Activated naive CD4-positive, alpha-beta T cell treated with anti-CD3 and anti-CD28 coated beads, Interleukin-2, amount 50 U/mL, for 72 hours (primary cell): ENCODE results near the gene CACNA1D. TPM values are rescaled to one million over a fixed set of nuclear protein-coding genes. Genes with fewer than 3 reads are reported as not detected.

ENCODE experiments used
- ATAC-seq, 2 donors: fragments of 150-1000 bp; cut with Tn5 transposase; 2 replicates each; pipeline ENCODE4 v1.10.0; 2021; ENCODE audit warnings: mild to moderate bottlenecking in 2 of 2, moderate library complexity in 2 of 2
- DNase-seq, 2 donors: peaks; one replicate each; pipeline ENCODE4 v3.0.0; 2021 to 2022; ENCODE audit warnings: low spot score in 2 of 2
- H3K27ac Mint-ChIP-seq, 2 donors: one replicate each; pipeline ENCODE4 v1.8.0; 2022; ENCODE audit warnings: mild to moderate bottlenecking in 2 of 2, mixed read lengths in 2 of 2
- H3K36me3 Mint-ChIP-seq, 2 donors: one replicate each; pipeline ENCODE4 v1.8.0; 2022; ENCODE audit warnings: mixed read lengths in 2 of 2
- H3K9me3 Mint-ChIP-seq, 2 donors: one replicate each; pipeline ENCODE4 v1.8.0; 2022; ENCODE audit warnings: mixed read lengths in 2 of 2
- total RNA-seq, 2 donors: library from RNA; stranded (reverse); gene quantifications; one replicate each; pipeline ENCODE4 v1.2.3, GENCODE V29; 2022

CACNA1D gene
- total RNA-seq, 2 donors from 2014 or later = 0.10 TPM; not detected in 1

DNA sequence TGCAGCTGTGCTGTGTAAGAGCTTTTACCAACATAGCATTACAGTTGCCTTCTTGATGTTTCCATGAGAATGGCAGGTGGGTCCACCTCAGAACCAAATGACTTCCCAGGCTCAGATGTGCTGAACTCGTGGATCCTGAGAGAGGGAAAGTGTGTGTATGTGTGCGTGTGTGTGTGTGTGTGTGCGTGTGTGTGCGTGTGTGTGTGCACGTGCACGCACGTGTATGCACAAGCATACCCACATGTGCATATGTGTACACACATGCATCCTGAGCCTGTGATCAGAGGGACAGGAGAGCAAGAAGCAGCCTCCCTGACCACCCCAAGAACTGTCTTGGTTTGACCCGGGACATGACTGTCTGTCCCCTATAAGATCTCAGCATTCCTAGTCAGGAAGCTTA is 303.7 kb downstream of the CACNA1D start:
- Mint-ChIP-seq H3K36me3 (no peaks in the 10 kb centered on the region), H3K27ac (no peak overlapping the region), H3K9me3 (no peaks in the 10 kb centered on the region)
- DNase-seq (no peak), ATAC-seq (no peak)

DNA sequence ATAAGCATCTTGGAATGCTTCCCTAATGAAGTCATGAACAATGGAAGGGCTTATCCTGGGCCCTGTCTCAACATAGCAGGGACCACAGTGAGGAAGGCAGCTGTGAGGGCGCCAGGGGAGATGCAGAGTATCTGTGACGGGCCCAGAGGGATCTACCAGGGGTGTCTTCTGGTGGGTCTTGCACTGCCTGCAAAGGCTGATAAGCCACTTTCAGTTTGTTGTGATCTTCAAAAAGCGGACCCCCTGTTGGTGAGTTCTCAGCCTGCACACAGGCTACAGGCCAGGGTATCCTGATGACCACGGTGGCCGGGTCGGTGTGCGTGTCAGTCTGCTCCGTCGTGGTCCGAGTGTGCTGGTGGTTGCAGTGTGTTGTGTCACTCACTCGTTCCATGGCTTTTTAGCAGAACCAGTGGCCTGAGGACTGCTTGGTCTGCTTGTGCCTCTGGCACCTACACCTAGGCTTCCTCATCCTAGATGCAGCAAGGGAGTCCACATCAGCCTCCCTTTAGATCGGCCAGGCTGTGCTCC is 305.0 kb downstream of the CACNA1D start:
- ATAC-seq (no peak), DNase-seq (no peak)
- Mint-ChIP-seq H3K36me3 (no peaks in the 10 kb centered on the region), H3K27ac (no peak overlapping the region), H3K9me3 (no peaks in the 10 kb centered on the region)

DNA sequence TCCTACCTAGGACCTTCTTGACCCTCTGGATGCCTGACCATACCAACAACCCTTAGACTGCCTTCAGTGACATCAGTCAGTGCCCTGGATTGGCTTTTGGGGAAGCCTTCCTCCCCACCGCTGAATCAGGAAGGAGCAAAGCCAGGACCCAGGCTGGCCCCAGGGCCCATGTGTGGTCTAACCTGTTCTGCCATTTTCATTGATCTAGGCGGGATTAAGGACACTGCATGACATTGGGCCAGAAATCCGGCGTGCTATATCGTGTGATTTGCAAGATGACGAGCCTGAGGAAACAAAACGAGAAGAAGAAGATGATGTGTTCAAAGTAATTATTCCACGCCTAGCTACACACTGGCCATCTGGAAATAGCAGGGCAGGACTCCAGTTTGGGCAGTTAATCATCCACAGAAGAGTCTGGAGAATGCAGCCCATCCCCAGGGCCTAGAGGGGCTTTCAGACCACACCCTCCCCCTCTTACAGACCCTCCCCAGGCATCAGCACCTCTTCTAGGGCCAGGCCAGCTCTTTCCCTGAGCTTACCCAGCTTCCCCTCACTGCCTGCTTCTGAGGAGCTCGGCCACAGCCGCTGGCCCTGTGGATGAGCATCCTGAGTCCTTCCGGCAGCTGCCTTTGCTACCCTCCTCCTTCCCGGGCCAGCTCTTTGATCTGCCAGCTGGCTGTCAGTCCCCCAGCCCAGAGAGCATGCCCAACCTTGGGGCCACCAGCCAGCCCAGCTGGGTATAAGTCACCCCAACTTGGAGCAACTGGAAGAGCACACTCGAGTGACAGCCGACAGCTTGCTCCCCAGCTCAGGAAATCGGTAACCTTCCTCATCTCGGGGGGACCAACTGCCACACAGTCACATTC is 305.9 kb downstream of the CACNA1D start:
- ATAC-seq (no peak), DNase-seq (no peak)
- Mint-ChIP-seq H3K36me3 (no peaks in the 10 kb centered on the region), H3K9me3 (no peaks in the 10 kb centered on the region), H3K27ac (no peak overlapping the region)

DNA sequence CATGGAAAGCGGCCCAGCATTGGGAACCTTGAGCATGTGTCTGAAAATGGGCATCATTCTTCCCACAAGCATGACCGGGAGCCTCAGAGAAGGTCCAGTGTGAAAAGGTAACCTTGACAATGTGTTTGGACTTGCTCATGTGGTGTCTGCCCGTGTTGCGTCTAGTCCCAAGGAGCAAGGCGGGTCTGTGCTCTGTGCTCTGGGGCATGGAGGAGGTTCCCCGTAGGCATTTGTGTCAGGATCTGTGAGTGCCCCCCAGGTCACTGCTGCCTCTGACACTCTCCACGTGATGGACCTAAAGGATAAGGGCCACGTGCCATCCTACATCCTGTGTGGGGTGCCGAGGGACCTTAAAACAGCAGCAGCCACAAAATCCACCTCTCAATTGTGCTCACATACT is 306.9 kb downstream of the CACNA1D start:
- ATAC-seq (no peak), DNase-seq (no peak)
- no peaks in the 10 kb centered on the region for H3K36me3 Mint-ChIP-seq
- H3K9me3 Mint-ChIP-seq = no peaks in the 10 kb centered on the region
- H3K27ac Mint-ChIP-seq = no peak overlapping the region

DNA sequence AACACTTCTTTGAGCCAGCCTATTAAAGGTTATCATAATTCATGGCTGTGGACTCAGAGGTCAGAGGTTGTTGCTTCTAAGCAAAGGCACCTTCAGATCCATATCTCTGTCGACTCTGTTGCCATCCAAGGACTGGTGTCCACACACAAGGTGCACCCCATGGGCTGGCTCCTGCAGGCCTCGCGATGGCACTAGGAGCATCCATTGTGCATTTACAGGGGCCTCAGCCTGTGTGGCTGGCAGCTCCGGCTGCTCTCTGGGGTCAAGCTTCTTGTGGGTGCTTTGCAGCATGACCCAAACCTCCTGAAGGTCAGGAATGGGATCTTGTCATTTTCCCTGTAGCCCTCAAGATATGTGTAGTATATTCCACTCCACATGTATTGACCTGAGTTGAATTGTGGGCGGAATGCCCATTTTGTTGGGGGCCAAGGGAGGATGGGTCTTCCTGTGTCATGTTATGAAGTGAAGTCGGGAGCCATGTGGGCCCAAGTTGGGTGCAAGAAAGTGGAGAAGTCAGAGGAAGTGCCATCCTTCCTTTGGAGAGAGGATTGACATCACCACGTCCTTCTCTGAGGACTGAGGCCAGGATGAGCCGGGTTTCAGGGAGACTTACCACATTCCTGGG is 308.0 kb downstream of the CACNA1D start:
- ATAC-seq (no peak), DNase-seq (no peak)
- Mint-ChIP-seq H3K9me3 (no peaks in the 10 kb centered on the region), H3K27ac (peak overlapping the region in 1 of 2 donors; percentile 3), H3K36me3 (no peaks in the 10 kb centered on the region)

DNA sequence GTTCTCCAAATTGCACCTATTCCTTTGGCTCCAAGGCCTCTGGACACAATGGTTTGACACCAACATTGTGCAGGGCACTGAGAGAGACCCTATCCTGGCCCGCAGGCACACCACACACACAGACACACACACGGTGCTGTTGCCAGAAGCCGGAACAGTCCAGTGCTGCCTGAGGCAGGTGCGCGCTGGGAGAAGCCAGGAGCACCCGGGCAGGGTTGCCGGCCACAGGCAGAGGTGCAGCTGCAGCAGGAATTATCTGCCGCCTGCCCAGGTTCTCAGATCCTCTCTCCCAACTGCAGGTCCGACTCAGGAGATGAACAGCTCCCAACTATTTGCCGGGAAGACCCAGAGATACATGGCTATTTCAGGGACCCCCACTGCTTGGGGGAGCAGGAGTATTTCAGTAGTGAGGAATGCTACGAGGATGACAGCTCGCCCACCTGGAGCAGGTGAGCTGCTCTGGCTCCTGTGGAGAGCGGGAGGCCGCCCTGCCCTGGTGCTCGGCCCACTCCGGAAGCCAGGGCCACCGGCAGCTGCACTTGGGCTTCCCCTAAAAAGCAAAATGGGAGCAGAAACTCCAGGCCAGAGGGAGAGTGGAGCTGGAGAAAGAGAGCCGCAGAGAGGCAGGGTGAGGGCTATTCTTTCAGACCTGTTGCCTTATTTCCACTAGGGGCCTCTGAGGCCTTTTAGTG is 308.9 kb downstream of the CACNA1D start:
- DNase-seq (peak in 1 of 2 donors; percentile 11), ATAC-seq (no peak)
- Mint-ChIP-seq H3K27ac (no peak overlapping the region), H3K9me3 (no peaks in the 10 kb centered on the region), H3K36me3 (no peaks in the 10 kb centered on the region)

DNA sequence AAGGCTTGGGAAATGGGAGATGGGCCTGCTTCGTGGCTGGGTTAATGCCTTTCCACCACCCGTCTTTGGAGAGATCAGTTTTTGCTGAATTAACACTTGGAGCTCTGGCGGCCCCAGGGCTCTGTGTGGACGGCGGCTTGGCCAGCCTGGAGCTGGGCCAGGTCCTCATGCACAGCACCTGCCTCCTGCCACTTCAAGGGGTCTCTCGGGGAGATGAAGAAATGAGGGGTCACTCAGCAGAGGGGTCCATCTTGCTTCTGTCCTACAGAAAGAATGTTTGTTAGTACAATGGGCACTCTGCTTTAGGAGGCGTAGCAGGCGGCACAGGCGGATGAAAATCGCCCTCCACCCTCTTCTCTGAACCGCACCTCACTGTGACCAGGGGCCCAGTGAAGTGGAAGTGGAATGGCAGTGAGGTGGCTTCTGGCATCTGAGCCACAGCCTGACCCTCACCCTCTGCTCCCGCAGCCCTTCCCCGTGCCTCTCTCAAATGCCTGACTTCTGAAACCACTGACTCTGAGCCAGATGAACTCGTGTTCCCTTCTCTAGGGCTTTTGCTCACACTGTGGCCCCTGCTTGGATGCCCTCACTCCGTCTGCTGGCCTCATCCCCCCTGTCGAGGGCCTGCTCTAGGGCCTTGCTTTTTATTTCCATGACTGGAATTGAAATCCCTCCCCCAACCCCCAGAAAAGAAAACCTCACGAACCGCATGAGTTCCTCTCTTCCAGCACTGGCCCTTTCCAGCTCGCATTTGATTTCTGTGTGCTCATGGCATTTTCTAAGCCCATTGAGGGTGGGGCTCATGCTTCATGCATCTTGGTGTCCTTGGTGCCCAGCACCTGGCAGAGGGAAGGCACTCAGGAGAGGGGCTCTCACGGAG is 309.6 kb downstream of the CACNA1D start:
- Mint-ChIP-seq H3K36me3 (no peaks in the 10 kb centered on the region), H3K27ac (no peak overlapping the region), H3K9me3 (no peaks in the 10 kb centered on the region)
- no peak for DNase-seq
- no peak for ATAC-seq

DNA sequence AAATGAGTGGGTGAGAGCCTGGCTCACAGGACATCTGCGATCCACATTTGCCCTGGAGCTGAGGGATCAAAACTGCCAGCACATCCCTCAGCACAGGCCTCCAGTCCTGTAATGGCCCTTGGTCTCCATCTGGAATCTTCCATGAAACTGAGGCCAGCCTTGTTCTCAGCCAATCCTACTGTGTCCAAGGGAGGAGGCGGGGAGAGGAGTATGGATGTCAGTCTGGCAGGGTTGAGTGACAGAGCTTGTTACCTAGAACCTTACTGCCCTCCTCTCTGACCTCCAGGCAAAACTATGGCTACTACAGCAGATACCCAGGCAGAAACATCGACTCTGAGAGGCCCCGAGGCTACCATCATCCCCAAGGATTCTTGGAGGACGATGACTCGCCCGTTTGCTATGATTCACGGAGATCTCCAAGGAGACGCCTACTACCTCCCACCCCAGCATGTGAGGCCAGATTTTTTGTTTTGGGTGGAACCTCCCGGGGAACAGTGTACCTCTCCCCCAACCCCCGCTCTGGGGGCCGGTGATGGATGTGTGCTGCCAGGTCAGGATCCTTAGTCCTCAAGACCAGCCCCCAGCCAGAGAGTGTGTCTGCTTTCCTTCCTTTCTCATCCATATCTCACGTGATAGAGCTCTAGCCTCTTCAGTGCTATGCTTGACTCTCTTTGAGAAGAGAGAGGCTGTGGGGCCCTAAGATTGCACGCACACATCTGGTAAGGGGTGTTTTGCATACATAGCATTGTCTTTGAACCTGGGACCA is 310.5 kb downstream of the CACNA1D start:
- no peak for ATAC-seq
- H3K27ac Mint-ChIP-seq = no peak overlapping the region
- no peaks in the 10 kb centered on the region for H3K9me3 Mint-ChIP-seq
- no peaks in the 10 kb centered on the region for H3K36me3 Mint-ChIP-seq
- no peak for DNase-seq

DNA sequence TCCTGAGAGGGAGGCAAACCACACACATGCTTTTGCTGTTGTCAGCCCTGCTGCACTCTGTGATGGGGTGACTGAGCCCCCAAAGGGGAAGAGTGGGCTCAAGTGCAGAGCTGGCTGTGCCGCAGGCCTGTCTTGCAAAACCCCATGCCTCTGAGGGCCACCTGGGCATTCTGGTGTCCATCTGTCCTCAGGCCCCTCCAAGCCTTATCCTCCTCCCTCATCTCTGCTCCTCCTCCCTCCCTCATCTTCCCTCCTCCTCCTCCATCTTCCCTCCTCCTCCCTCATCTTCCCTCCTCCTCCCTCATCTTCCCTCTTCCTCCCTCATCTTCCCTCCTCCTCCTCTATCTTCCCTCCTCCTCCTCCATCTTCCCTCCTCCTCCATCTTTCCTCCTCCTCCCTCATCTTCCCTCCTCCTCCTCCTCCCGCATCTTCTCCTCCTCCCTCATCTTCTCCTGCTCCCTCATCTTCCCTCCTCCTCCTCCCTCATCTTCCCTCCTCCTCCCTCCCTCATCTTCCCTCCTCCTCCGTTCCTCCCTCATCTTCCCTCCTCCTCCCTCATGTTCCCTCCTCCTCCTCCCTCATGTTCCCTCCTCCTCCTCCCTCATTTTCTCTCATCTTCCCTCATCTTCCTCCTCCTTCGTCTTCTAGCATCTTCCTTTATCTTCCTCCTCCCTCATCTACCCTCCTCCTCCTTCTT is 311.2 kb downstream of the CACNA1D start:
- no peaks in the 10 kb centered on the region for H3K36me3 Mint-ChIP-seq
- no peak overlapping the region for H3K27ac Mint-ChIP-seq
- DNase-seq (no peak), ATAC-seq (no peak)
- H3K9me3 Mint-ChIP-seq = no peaks in the 10 kb centered on the region

DNA sequence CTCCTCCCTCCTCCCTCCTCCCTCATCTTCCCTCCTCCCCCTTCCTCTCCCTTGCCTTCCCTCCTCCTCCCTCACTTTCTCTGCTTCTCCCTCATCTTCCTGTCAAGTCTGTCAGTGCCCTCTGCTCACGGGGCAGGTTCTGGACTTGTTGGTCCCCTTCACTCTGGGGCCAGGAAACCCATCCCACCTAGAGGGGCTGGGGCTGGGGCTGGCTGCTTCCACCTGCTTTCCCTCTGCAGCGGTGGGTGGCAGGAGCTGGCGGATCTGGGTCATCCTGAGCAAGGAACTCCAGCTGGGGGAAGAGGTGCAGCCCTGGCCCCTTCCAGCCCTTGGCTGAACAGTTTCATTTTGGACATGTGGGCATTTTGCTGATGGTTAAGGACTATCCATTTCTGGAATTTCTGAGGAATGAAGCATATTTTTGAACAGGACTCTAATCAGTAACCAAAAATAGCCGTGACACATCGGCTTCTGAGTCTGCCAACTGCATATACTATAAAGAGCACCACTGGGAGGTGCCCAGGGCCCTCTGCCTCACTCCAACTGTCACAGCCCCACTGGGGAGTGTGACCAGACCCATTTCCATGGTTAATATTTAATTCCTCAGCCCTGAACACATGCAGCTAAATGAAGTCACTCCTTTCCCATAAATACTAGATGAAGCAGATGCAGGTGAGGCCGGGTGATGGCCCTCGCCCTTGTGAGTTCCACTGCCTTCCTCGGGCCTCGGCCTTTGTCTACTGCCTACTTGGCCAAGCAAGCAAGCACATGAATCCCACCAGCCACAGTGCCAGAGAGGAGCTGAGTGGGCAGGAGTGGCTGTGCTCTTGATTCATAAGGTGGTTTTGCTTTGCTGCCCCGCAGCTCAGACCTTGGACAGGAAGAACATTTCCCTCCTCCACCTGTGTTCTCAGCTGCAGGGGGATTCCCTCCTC is 312.0 kb downstream of the CACNA1D start:
- ATAC-seq = no peak
- no peaks in the 10 kb centered on the region for H3K36me3 Mint-ChIP-seq
- no peaks in the 10 kb centered on the region for H3K9me3 Mint-ChIP-seq
- no peak for DNase-seq
- H3K27ac Mint-ChIP-seq = peak overlapping the region in 1 of 2 donors; percentile 68

DNA sequence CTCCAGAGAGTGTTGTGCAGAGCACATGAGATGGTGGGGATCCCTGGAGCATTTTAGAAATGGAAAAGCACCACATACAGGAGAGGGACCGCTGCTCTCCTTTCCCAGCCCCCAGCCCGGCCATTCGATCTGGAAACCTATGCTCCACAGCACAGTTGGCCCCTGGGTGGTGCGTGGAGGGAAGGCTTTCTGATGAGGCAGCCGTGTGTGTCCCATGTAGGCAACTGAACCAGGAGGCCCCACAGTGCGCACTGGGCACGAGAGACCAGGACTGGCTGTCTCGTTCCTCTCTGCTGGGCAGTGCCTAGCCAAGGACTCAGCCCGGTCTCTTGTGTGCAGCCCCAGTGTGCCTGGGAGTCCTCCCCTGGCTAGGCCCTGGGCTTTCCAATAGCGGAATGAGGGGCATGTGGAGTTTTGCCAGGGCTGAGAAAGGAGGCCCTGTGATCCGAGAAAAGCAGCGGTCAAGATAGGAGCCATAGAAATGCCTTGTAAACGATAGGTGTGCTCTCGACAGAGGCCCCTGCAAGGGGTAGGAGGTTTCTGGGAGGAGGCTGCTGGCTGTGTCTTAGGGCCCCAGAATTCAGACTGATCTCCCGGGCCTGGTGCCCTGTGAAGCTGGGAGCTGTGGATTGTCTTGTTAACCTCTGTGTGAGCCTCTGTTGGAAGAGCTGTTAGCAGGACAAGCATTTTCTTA is 312.9 kb downstream of the CACNA1D start:
- Mint-ChIP-seq H3K36me3 (no peaks in the 10 kb centered on the region), H3K9me3 (no peaks in the 10 kb centered on the region), H3K27ac (no peak overlapping the region)
- ATAC-seq (no peak), DNase-seq (no peak)

DNA sequence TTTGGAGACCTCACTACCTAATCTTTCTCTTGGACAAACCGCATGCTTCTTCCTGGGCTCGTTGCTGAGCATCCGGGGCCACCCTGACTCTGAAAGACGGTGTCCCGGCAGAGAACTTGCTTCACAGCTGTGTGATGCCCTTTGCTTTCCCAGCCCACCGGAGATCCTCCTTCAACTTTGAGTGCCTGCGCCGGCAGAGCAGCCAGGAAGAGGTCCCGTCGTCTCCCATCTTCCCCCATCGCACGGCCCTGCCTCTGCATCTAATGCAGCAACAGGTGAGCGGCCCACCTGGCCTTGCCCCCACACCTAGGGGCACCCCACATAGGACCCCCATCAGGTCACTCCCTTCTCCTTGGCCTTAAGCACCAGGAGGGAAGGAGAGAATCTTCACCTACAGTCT is 314.1 kb downstream of the CACNA1D start:
- H3K36me3 Mint-ChIP-seq = no peaks in the 10 kb centered on the region
- H3K9me3 Mint-ChIP-seq = no peaks in the 10 kb centered on the region
- peak overlapping the region in 1 of 2 donors; percentile 19 for H3K27ac Mint-ChIP-seq
- ATAC-seq (no peak), DNase-seq (no peak)

DNA sequence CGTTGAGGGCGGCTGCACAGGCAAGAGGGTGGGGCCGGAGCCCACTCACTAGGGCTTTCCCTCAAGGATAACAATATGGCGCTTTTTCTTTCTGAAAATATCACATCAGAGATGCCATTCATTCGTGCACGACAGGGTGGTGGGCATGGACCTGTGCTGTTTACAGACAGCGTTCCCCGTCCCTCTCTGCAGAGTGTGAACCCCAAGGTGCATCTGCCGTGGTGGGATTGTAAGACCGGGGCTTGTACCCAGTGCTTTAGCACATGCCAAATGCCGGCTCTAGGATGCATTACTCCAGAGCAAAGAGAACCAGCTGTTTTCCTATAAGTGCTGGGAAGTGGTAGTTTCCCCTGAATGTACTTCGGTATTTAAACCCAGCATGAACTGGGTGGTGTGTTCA is 314.9 kb downstream of the CACNA1D start:
- Mint-ChIP-seq H3K27ac (no peak overlapping the region), H3K36me3 (no peaks in the 10 kb centered on the region), H3K9me3 (no peaks in the 10 kb centered on the region)
- no peak for DNase-seq
- no peak for ATAC-seq
